ENCODE data around the gene HEPHL1.

The HEPHL1 gene

GRCh38 chr11:94145431-94145830 lies 124.3 kb downstream of the HEPHL1 start:
- no peak for TF ChIP-seq USF1 (IDR thresholded peaks at IDR 0.05)
- TF ChIP-seq EGR1 (IDR thresholded peaks at IDR 0.05), result no peak
- TF ChIP-seq REST (IDR thresholded peaks at IDR 0.05; ENCODE audit: low read depth), result no peak
- TF ChIP-seq ZBTB7A (IDR thresholded peaks at IDR 0.05; ENCODE audit: low read depth), result no peak
- no peak for TF ChIP-seq YY1 (IDR thresholded peaks at IDR 0.05; ENCODE audit: low read depth)
- no peak for TF ChIP-seq NFIC (IDR thresholded peaks at IDR 0.05)
- TF ChIP-seq MAX (IDR thresholded peaks at IDR 0.05), result no peak
- no peak for TF ChIP-seq FOXM1 (IDR thresholded peaks at IDR 0.05; ENCODE audit: borderline replicate concordance, low read depth)
- no peak for TF ChIP-seq TCF12 (IDR thresholded peaks at IDR 0.05; ENCODE audit: low read depth)
- TF ChIP-seq TEAD4 (IDR thresholded peaks at IDR 0.05), result no peak
- no peak for TF ChIP-seq RAD21 (IDR thresholded peaks at IDR 0.05; ENCODE audit: low read depth)
- TF ChIP-seq EP300 (IDR thresholded peaks at IDR 0.05; ENCODE audit: borderline replicate concordance), result no peak
- TF ChIP-seq CEBPB (IDR thresholded peaks at IDR 0.05), result no peak
- no peak for TF ChIP-seq CREB1 (IDR thresholded peaks at IDR 0.05; ENCODE audit: low read depth)

- no peak for TF ChIP-seq ZBTB7A (IDR thresholded peaks at IDR 0.05; ENCODE audit: low read depth)
- no peak for TF ChIP-seq EGR1 (IDR thresholded peaks at IDR 0.05)
- TF ChIP-seq RAD21 (IDR thresholded peaks at IDR 0.05; ENCODE audit: low read depth), result no peak
- no peak for TF ChIP-seq YY1 (IDR thresholded peaks at IDR 0.05; ENCODE audit: low read depth)
- TF ChIP-seq USF1 (IDR thresholded peaks at IDR 0.05), result no peak
- no peak for TF ChIP-seq FOXM1 (IDR thresholded peaks at IDR 0.05; ENCODE audit: borderline replicate concordance, low read depth)
- TF ChIP-seq TCF12 (IDR thresholded peaks at IDR 0.05; ENCODE audit: low read depth), result no peak
- TF ChIP-seq TAF1 (IDR thresholded peaks at IDR 0.05; ENCODE audit: low read depth), result no peak
- no peak for TF ChIP-seq NFIC (IDR thresholded peaks at IDR 0.05)
- TF ChIP-seq TEAD4 (IDR thresholded peaks at IDR 0.05), result no peak
- no peak for TF ChIP-seq CREB1 (IDR thresholded peaks at IDR 0.05; ENCODE audit: low read depth)
- no peak for TF ChIP-seq EP300 (IDR thresholded peaks at IDR 0.05; ENCODE audit: borderline replicate concordance)
- no peak for TF ChIP-seq CEBPB (IDR thresholded peaks at IDR 0.05)
- TF ChIP-seq MAX (IDR thresholded peaks at IDR 0.05), result no peak
- no peak for TF ChIP-seq REST (IDR thresholded peaks at IDR 0.05; ENCODE audit: low read depth)
Measured at GRCh38 chr11:94145916-94146315, 124.8 kb downstream of the HEPHL1 start.

GRCh38 chr11:94147433-94147845 lies 126.3 kb downstream of the HEPHL1 start:
- TF ChIP-seq USF1 (IDR thresholded peaks at IDR 0.05) (no peak), FOXM1 (IDR thresholded peaks at IDR 0.05; ENCODE audit: borderline replicate concordance, low read depth) (no peak), EGR1 (IDR thresholded peaks at IDR 0.05) (no peak), EP300 (IDR thresholded peaks at IDR 0.05; ENCODE audit: borderline replicate concordance) (no peak), TCF12 (IDR thresholded peaks at IDR 0.05; ENCODE audit: low read depth) (no peak), RAD21 (IDR thresholded peaks at IDR 0.05; ENCODE audit: low read depth) (no peak), ZBTB7A (IDR thresholded peaks at IDR 0.05; ENCODE audit: low read depth) (no peak), YY1 (IDR thresholded peaks at IDR 0.05; ENCODE audit: low read depth) (no peak), NFIC (IDR thresholded peaks at IDR 0.05) (no peak), MAX (IDR thresholded peaks at IDR 0.05) (no peak), REST (IDR thresholded peaks at IDR 0.05; ENCODE audit: low read depth) (no peak), TEAD4 (IDR thresholded peaks at IDR 0.05) (no peak), CREB1 (IDR thresholded peaks at IDR 0.05; ENCODE audit: low read depth) (no peak)

GRCh38 chr11:94148189-94148588 lies 127.0 kb downstream of the HEPHL1 start:
- no peak for TF ChIP-seq MAX (IDR thresholded peaks at IDR 0.05)
- TF ChIP-seq YY1 (IDR thresholded peaks at IDR 0.05; ENCODE audit: low read depth), result no peak
- no peak for TF ChIP-seq TEAD4 (IDR thresholded peaks at IDR 0.05)
- TF ChIP-seq EP300 (IDR thresholded peaks at IDR 0.05; ENCODE audit: borderline replicate concordance), result no peak
- TF ChIP-seq REST (IDR thresholded peaks at IDR 0.05; ENCODE audit: low read depth), result no peak
- no peak for TF ChIP-seq TAF1 (IDR thresholded peaks at IDR 0.05; ENCODE audit: low read depth)
- no peak for TF ChIP-seq FOXM1 (IDR thresholded peaks at IDR 0.05; ENCODE audit: borderline replicate concordance, low read depth)
- no peak for TF ChIP-seq CEBPB (IDR thresholded peaks at IDR 0.05)
- TF ChIP-seq CREB1 (IDR thresholded peaks at IDR 0.05; ENCODE audit: low read depth), result no peak
- TF ChIP-seq NFIC (IDR thresholded peaks at IDR 0.05), result no peak
- no peak for TF ChIP-seq ZBTB7A (IDR thresholded peaks at IDR 0.05; ENCODE audit: low read depth)
- no peak for TF ChIP-seq TCF12 (IDR thresholded peaks at IDR 0.05; ENCODE audit: low read depth)
- no peak for TF ChIP-seq RAD21 (IDR thresholded peaks at IDR 0.05; ENCODE audit: low read depth)

Data from Ishikawa (cell line).